ENCODE data around the gene KRT2.

Gene KRT2

GRCh38 chr12:52616680-52617402 is 35.2 kb downstream of the KRT2 start:
- no peak for DNase-seq (ENCODE audit: low read depth in 2 of 2)

DNA sequence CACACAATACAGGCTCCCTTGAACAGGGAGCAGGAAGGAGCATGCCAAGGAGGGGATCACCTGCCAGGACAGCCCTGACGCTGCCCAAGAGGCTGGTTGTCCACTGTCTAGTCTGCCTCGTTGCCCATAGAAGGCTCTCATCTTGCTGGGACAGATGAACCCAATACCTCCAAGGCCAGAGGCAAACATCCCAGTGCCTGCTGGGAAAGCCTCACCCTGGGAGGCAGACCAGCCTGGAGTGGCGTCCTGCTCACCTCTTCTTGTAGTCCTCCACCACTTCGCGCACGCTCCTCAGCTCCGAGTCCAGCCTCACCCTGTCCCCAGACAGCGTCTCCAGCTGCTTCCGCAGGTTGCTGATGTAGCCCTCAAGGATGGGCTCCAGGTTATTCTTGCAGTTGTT is 36.1 kb downstream of the KRT2 start:
- no peak for DNase-seq (ENCODE audit: low read depth in 2 of 2)

GRCh38 chr12:52615208-52615868 is 36.7 kb downstream of the KRT2 start:
- DNase-seq (ENCODE audit: low read depth in 2 of 2) = no peak

DNA sequence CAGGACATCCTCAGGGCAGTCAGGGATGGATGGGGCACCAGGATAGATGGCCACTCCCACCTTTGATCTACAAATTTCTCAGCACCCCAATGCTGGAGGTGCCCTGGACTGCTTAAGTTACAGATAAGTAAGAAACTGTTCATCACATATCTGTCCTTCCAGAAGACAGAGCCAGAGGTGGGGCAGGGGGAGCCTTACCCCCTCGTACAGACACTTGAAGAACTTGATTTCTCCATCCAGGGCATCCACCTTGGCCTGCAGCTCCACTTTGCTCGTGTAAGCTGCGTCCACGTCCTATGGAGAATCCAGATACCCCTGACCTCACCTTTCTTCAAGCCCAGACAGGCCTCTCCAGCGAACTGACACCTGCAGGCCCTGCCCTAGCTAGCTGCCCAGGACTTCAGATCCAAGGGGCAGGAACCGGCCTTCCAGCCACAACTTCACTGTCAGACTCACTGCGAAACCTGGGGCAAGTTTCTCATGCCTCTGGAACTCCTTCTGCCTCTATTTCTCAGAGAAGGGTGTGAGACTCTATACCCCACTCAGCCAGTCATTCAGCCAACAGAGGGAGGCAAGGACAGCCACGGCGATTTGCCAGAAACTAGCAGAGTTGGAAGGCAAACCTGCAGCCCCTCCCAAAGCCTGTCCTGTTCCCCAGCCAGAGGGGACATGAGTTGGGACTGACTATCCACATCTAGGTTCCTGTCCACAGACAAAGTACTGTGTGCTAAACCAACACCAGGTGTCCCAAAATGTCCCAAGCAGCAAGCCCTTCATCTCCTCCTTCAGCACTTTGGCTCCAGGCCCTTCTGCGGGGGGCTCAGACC is 37.4 kb downstream of the KRT2 start:
- no peak for DNase-seq (ENCODE audit: low read depth in 2 of 2)

DNA sequence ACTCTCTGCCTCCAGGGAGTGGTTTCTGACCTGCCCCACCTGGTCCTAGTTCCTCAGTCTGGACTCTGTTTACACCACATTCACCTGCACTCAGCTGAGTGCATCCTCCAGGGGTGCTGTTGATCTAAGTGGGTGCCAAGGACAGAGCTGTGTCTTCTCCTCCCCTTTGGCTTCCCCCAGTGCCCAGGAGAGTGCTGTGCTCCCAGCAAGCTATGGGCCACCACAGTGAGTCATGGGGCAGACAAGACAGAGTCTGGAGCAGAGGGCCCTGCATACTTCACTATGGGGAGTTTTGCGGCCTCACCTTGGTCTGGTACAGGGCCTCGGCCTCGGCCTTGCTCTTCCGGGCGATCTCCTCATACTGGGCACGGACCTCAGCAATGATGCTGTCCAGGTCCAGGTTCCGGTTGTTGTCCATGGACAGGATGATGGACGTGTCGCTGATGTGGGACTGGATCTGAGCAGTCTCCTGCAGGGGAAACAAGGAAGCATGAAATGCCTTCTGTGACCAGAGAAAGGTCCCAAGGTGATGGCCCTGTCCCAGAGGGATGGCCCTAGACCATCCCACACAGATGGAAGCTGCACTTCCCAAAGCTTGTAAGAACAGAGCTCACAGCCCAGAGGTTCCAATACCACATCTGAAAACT is 38.5 kb downstream of the KRT2 start:
- no peak for DNase-seq (ENCODE audit: low read depth in 2 of 2)

DNA sequence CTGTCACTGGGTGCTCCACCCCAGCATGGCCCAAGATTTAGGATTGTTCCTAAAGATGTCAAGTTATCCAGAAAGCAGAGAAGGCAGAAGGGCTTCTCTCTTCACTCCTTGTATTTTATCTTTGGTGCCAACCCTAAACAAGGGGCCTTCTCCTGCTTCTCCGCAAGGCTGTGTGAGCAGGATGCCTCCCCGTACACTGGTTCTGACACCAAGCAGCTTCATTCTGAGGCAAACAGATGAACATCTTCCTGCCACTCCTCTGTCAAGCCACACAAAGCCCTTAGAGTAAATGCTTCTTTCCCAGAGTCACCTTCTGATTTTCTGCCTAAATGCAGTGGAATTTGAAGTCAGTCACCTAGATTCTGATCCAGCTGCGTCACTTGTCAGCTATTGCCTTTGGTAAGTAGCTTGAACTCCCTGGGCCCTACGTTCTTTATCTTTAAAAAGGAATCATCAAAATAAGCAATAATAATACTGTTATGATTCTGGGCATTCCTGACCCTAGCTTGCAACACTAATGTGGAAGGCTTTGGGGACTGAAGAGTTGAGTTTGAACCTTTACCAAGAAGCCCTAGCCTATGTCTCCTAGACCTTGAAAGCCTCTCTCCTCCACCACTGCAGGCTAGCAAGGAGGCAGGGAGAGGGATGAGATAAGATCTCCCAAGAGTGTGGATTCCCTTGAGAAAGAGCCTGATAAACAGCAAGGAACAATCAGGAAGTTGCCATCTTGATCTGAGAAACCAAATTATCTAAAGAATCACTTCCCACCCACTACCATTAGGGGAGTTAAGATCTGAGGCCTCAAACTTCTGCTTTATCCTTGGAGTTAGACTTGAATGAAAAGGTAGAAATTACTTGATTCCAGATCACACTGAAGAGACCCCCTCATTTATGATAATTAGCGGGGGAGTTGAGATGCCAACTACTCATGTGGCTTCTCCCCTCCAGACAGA is 39.3 kb downstream of the KRT2 start:
- no peak for DNase-seq (ENCODE audit: low read depth in 2 of 2)

DNA sequence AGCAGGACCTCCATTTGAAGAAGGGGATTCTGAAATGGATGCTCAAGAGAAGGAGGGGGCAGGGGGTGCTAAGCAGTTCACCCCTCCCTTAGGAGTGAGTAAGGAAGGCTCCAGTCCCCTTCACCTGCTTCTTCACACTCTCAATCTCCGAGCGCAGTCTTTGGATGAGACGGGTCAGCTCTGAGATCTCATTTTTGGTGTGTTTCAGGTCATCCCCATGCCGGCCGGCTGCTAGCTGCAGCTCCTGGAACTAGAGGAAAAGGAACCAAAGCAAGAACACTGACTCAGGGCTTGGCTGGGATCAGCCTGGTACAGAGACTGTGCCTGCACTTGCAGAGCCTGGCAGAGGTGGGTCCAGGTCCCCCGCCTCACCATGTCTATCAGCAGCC is 40.9 kb downstream of the KRT2 start:
- no peak for DNase-seq (ENCODE audit: low read depth in 2 of 2)

GRCh38 chr12:52608826-52609630 is 43.0 kb downstream of the KRT2 start:
- no peak for DNase-seq (ENCODE audit: low read depth in 2 of 2)

DNA sequence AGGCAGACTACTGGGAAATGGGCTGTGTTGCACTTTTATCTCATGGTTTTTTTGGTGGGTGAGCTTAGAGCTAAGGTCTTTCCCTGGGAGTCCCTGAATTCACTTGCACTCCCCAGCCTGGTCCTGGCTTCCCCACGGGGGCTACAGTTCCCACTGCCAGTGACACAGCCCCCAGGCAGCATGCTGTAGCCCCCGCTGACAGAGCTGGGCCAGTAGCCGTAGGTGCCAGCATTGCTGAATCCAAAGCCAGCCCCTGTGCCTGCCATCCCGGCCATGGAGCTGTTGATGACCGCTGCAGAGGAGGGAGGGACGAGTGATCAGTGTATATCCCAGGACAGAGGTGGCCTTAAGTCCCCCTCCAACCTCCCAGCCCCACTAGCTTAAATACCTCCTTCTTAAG is 43.9 kb downstream of the KRT2 start:
- no peak for DNase-seq (ENCODE audit: low read depth in 2 of 2)

DNA sequence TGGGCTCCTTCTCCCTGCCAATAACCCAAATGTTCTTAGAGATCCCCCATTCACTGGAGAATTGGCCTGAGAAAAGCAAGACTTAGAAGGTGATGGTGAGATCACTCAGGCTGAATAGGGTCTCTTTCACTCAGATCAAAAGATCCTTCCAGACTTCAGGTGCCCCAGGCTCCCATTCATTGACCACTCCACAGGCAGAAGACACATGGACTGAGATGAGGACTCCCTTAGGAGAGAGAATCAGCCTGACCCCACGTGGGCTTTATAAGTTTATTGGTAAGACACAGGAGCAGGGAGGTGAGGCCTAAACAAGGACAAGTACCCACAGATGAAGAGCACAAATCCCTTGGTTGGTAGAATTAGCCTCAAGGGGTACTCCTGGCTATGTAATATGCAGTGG is 44.7 kb downstream of the KRT2 start:
- no peak for DNase-seq (ENCODE audit: low read depth in 2 of 2)

GRCh38 chr12:52606581-52607218 is 45.3 kb downstream of the KRT2 start:
- no peak for DNase-seq (ENCODE audit: low read depth in 2 of 2)

DNA sequence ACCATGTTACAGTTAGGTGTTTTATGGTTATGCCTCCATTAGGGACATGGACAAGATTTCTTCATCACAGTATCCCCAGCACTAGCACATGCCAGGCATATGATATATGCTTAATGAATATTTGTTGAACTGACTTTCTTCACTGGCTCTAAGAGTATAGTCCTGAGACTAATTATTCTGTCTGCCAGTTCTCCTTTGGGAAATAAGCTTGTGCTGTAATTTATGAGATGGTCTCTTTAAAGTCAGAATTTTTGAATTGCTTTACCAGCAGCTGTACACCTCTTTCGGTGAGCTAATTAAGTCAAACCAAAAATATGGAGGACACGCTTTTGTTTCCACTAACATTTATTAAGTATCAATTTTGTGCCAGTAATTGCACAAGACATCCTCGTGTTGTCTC is 45.9 kb downstream of the KRT2 start:
- no peak for DNase-seq (ENCODE audit: low read depth in 2 of 2)

DNA sequence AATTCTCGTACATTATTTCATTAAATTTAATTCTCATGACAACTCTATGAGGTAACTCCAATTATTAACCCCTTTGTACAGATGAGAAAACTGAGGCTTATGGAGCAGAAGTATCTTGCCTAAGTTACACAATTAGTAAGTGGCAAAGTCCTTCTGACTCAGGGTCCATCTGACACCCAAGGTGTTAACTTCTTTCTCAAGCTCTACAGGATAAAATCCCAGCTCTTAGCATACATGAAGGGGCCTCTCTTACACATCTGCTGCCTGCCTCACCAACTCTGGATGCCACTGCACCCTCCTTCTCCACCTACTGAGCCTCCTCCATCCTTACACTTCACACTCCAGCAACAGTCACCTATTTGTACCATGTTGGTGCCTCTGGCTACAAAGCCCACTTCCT is 46.5 kb downstream of the KRT2 start:
- no peak for DNase-seq (ENCODE audit: low read depth in 2 of 2)

DNA sequence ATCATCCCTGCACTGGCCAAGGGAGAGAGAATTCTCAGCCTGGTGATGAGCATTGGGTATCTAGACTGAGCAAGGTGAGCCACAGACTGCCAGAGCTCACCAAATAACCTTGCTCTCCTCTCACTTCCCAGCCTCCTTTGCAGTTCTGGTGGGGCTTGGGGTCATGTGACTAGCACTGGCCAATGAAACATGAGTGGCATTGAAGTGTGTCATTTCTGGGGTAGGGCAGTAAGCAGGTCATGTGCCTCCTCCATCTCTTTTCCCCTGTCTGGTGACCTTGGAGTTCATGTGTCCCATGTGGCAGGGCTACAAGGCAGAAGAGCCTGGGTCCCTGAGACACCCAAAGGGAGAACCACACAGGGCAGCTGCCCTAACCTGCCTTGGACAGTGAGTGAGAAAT is 47.2 kb downstream of the KRT2 start:
- DNase-seq (ENCODE audit: low read depth in 2 of 2) = no peak

DNA sequence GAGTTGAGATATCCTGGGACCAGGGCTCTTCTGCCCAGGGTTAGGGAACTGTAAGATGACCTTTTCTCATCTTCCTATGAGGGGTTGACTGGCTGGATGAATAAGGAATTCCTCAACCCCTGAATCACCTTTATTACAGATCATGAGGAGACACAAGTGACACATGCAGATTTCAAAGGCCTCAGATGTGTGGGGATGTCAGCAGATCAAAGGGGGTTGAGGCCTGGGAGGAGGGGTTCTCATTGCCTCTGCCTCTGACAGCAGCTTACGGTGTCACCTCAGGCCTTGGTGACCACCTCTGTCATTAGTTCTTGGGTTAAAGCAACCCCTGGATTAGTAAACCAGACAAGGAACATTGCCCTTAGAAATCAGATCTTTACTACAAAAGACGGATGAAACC is 48.7 kb downstream of the KRT2 start:
- DNase-seq (ENCODE audit: low read depth in 2 of 2) = no peak

GRCh38 chr12:52602552-52602951 is 49.5 kb downstream of the KRT2 start:
- no peak for DNase-seq (ENCODE audit: low read depth in 2 of 2)

DNA sequence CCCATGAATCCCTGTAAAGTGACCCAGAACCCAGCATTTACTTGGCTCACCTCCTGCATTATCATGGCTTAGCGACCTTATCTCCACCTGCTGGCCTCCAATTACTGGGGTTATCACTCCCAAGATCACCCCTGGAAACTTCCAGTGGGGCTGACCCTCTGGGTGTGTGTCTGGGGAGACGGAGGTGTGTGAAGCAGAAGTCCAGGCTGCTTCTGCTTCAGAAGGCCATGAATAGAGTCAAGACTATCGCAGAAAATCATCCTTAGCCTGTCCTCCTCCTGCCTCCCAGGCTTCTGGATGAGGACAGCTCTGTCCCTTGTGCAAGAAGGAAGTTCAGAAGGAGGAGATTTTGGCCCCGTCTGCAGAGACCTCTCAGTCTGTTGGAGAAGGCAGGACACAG is 50.3 kb downstream of the KRT2 start:
- DNase-seq (ENCODE audit: low read depth in 2 of 2) = no peak

GRCh38 chr12:52600941-52601481 is 51.0 kb downstream of the KRT2 start, which contains the start of gene KRT72:
KRT72 (minus strand) TSS chr12:52601463; CDS start chr12:52601452, 11 bp downstream.
- DNase-seq (ENCODE audit: low read depth in 2 of 2) = no peak

DNA sequence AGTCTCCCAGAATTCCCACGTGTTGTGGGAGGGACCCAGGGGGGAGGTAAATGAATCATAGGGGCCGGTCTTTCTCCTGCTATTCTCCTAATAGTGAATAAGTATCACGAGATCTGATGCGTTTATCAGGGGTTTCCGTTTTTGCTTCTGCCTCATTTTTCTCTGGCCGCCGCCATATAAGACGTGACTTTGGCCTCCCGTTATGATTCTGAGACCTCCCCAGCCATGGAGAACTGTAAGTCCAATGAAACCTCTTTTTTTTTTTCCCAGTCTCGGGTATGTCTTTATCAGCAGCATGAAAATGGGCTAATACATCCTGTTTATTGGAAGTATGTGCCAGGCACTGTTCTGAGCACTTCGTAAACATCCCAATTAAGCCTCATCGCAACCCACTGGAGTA is 51.5 kb downstream of the KRT2 start:
- DNase-seq (ENCODE audit: low read depth in 2 of 2) = no peak
